Transverse colon (tissue), 4 donors: ENCODE measurements around the gene RAB4A. TPM values are rescaled to one million over a fixed set of nuclear protein-coding genes. Genes with fewer than 3 reads are reported as not detected.

Experiments
- DNase-seq: peaks from one replicate; pipeline ENCODE4 v3.0.0-alpha.2; 2019
- H3K27ac ChIP-seq, 4 donors: fragments of 200-600 bp; sonication (generic); 2 replicates each; pipeline ENCODE4 v1.5.1; 2016 to 2018; ENCODE audit warnings: inconsistent platforms in 4 of 4
- H3K27me3 ChIP-seq: fragments of 200-600 bp; sonication (generic); 2 replicates; pipeline ENCODE4 v1.5.1; 2017; ENCODE audit warnings: inconsistent platforms
- H3K36me3 ChIP-seq, 4 donors: fragments of 200-600 bp; sonication (generic); 2 replicates each; pipeline ENCODE4 v1.5.1; 2017 to 2019; ENCODE audit warnings: inconsistent platforms in 4 of 4
- H3K4me1 ChIP-seq, 4 donors: fragments of 200-600 bp; sonication (generic); 2 replicates each; pipeline ENCODE4 v1.5.1; 2017 to 2020; ENCODE audit warnings: inconsistent platforms in 4 of 4
- H3K4me3 ChIP-seq, 4 donors: fragments of 200-600 bp; sonication (generic); 1 replicate in 1 of 4; 2 replicates in 3 of 4; pipeline versions ENCODE4 v1.5.1 to v1.6.1; 2017 to 2019; ENCODE audit warnings: inconsistent platforms in 4 of 4
- H3K9me3 ChIP-seq, 2 donors: fragments of 200-600 bp; sonication (generic); 2 replicates each; pipeline ENCODE4 v1.5.1; 2017 to 2019; ENCODE audit warnings: inconsistent platforms in 2 of 2
- CTCF ChIP-seq, 5 experiments: fragments of 200-600 bp in 3 of 5; fragments of 450-650 bp in 2 of 5; sonication (generic) in 3 of 5; IDR thresholded peaks; 1 replicate in 2 of 5; 2 replicates in 3 of 5; pipeline ENCODE4 v1.5.1; 2016 to 2017; ENCODE audit warnings: antibody characterized with exemption in 5 of 5, inconsistent platforms in 3 of 5, mild to moderate bottlenecking in 2 of 5, moderate library complexity in 1 of 5
- EP300 ChIP-seq: sonication (generic); formaldehyde crosslinking; IDR thresholded peaks from one replicate; pipeline ENCODE4 v1.6.1; 2017; ENCODE audit warnings: antibody characterized with exemption, low read depth
- POLR2A ChIP-seq: fragments of 450-650 bp; IDR thresholded peaks from one replicate; pipeline ENCODE4 v1.6.1; 2016; ENCODE audit warnings: antibody characterized with exemption, mild to moderate bottlenecking, moderate library complexity
- POLR2AphosphoS5 ChIP-seq, 3 donors: sonication (generic); formaldehyde crosslinking; IDR thresholded peaks; one replicate each; pipeline ENCODE4 v1.6.1; 2016; ENCODE audit warnings: antibody characterized with exemption in 3 of 3
- WGBS, 2 donors: methylation state at CpG; one replicate each; pipeline ENCODE4 v1.1.5; 2018; ENCODE audit warnings: low coverage in 1 of 2; 5-methylcytosine and 5-hydroxymethylcytosine counted together
- in situ Hi-C, 4 donors: fragments of 200-750 bp; cut with MboI; loops; one replicate each; pipeline versions ENCODE4 v1.15.0 to v1.15.1; 2017; ENCODE audit warnings: low sequenced_read_pairs in 3 of 4, low pct_ligation_motif_present in 1 of 4, low pct_unique_long_range_greater_than_20kb in 1 of 4
- intact Hi-C: fragments of 100-400 bp; cut with DNase I; formaldehyde crosslinking; loops from one replicate; pipeline ENCODE4 v1.15.1; 2023; ENCODE audit warnings: low total_unique reads
- total RNA-seq, 4 donors: library from RNA; depleted of rRNA; stranded (reverse); fragments of >200 nt; gene quantifications; one replicate each; pipeline ENCODE4 v1.1.0, GENCODE V29; 2016

The RAB4A gene
- total RNA-seq, 4 donors from 2014 or later: 7.4 to 56.9 (median 28.0) TPM

GRCh38 chr1:229243638-229244037 lies 27.3 kb upstream of the RAB4A start:
- in situ Hi-C loops: no loop called here
- no peaks in the 10 kb centered on the region for H3K4me1 ChIP-seq
- 75 to 84% methylated on average over 4 of the region's 4 CpGs for WGBS, 2 donors
- no peak for DNase-seq
- H3K9me3 ChIP-seq: peaks cover 7 to 10% of the 10 kb centered on the region in 2 donors
- no peak overlapping the region for H3K4me3 ChIP-seq
- H3K27ac ChIP-seq: no peak overlapping the region
- intact Hi-C loops: no loop called here
- no peaks in the 10 kb centered on the region for H3K36me3 ChIP-seq
- TF ChIP-seq CTCF (IDR thresholded peaks at IDR 0.05): no peak
- no peak for TF ChIP-seq POLR2A
- TF ChIP-seq EP300: no peak
- TF ChIP-seq POLR2AphosphoS5 (IDR thresholded peaks at IDR 0.05): no peak
- no peaks in the 10 kb centered on the region for H3K27me3 ChIP-seq

GRCh38 chr1:229244091-229244490 lies 26.8 kb upstream of the RAB4A start:
- intact Hi-C loops (no loop called here), in situ Hi-C loops (no loop called here)
- WGBS, 2 donors: 94 to 96% methylated on average over 3 of the region's 3 CpGs
- Histone ChIP-seq H3K4me3 (no peak overlapping the region), H3K4me1 (no peaks in the 10 kb centered on the region), H3K36me3 (no peaks in the 10 kb centered on the region), H3K27me3 (no peaks in the 10 kb centered on the region), H3K27ac (no peak overlapping the region), H3K9me3 (peaks cover 7 to 10% of the 10 kb centered on the region in 2 donors)
- TF ChIP-seq EP300: no peak
- TF ChIP-seq POLR2A: no peak
- no peak for TF ChIP-seq POLR2AphosphoS5 (IDR thresholded peaks at IDR 0.05)
- TF ChIP-seq CTCF (IDR thresholded peaks at IDR 0.05): no peak
- DNase-seq: no peak

GRCh38 chr1:229247871-229248270 lies 23.0 kb upstream of the RAB4A start:
- WGBS, 2 donors: 84 to 100% methylated on average over 2 of the region's 2 CpGs
- intact Hi-C loops: no loop called here
- TF ChIP-seq CTCF (IDR thresholded peaks at IDR 0.05): no peak
- TF ChIP-seq EP300: no peak
- TF ChIP-seq POLR2AphosphoS5 (IDR thresholded peaks at IDR 0.05): no peak
- no peak for TF ChIP-seq POLR2A
- Histone ChIP-seq H3K9me3 (peaks cover 7 to 10% of the 10 kb centered on the region in 2 donors), H3K4me1 (no peaks in the 10 kb centered on the region), H3K36me3 (no peaks in the 10 kb centered on the region), H3K27me3 (no peaks in the 10 kb centered on the region), H3K27ac (no peak overlapping the region), H3K4me3 (no peak overlapping the region)
- in situ Hi-C loops: no loop called here
- DNase-seq: no peak

GRCh38 chr1:229248821-229249817 lies 21.8 kb upstream of the RAB4A start:
- no peak for DNase-seq
- WGBS, 2 donors: 36 to 65% methylated on average over 3 to 10 of the region's 10 CpGs
- Histone ChIP-seq H3K27ac (no peak overlapping the region), H3K9me3 (peaks cover 3 to 6% of the 10 kb centered on the region in 2 donors), H3K4me1 (no peaks in the 10 kb centered on the region), H3K36me3 (no peaks in the 10 kb centered on the region), H3K4me3 (no peak overlapping the region), H3K27me3 (no peaks in the 10 kb centered on the region)
- no peak for TF ChIP-seq CTCF (IDR thresholded peaks at IDR 0.05)
- no peak for TF ChIP-seq POLR2A
- no peak for TF ChIP-seq EP300
- no peak for TF ChIP-seq POLR2AphosphoS5 (IDR thresholded peaks at IDR 0.05)
- in situ Hi-C loops: no loop called here
- intact Hi-C loops: no loop called here
